ENCODE results near the gene GRHL3.

Gene GRHL3

GRCh38 chr1:24340770-24341169, 21.6 kb downstream of the GRHL3 start:
- Mint-ChIP-seq H3K4me1 (peaks cover 7% of the 10 kb centered on the region), H3K9me3 (no peaks in the 10 kb centered on the region), H3K27ac (peak overlapping the region; percentile 42 to 57), H3K27me3 (peaks cover 45% of the 10 kb centered on the region), H3K4me3 (no peak overlapping the region)
- no peak for ATAC-seq
- DNase-seq = no peak

GRCh38 chr1:24341260-24341659, 22.1 kb downstream of the GRHL3 start:
- Mint-ChIP-seq H3K9me3 (no peaks in the 10 kb centered on the region), H3K27me3 (peaks cover 47% of the 10 kb centered on the region), H3K4me3 (no peak overlapping the region), H3K27ac (no peak overlapping the region), H3K4me1 (peaks cover 7% of the 10 kb centered on the region)
- ATAC-seq (no peak), DNase-seq (no peak)

- peaks cover 47% of the 10 kb centered on the region for H3K27me3 Mint-ChIP-seq
- no peaks in the 10 kb centered on the region for H3K9me3 Mint-ChIP-seq
- no peak overlapping the region for H3K4me3 Mint-ChIP-seq
- H3K4me1 Mint-ChIP-seq = no peaks in the 10 kb centered on the region
- no peak overlapping the region for H3K27ac Mint-ChIP-seq
- ATAC-seq (no peak), DNase-seq (no peak)
Observed at GRCh38 chr1:24343412-24344089, 24.4 kb downstream of the GRHL3 start.

- H3K27me3 Mint-ChIP-seq = peaks cover 47% of the 10 kb centered on the region
- no peak overlapping the region for H3K27ac Mint-ChIP-seq
- no peak overlapping the region for H3K4me3 Mint-ChIP-seq
- DNase-seq (no peak), ATAC-seq (peak; percentile 35)
- H3K4me1 Mint-ChIP-seq = peaks cover 2% of the 10 kb centered on the region
- no peaks in the 10 kb centered on the region for H3K9me3 Mint-ChIP-seq
Observed at GRCh38 chr1:24344090-24344742, 25.1 kb downstream of the GRHL3 start.

- Mint-ChIP-seq H3K9me3 (no peaks in the 10 kb centered on the region), H3K27me3 (peaks cover 36% of the 10 kb centered on the region), H3K27ac (peak overlapping the region in 1 of 2 donors; percentile 72), H3K4me1 (peaks cover 13% of the 10 kb centered on the region), H3K4me3 (no peak overlapping the region)
- DNase-seq (no peak), ATAC-seq (no peak)
Observed at GRCh38 chr1:24345334-24345733, 26.2 kb downstream of the GRHL3 start.

- DNase-seq (no peak), ATAC-seq (no peak)
- Mint-ChIP-seq H3K9me3 (no peaks in the 10 kb centered on the region), H3K27me3 (peaks cover 29% of the 10 kb centered on the region), H3K4me3 (no peak overlapping the region), H3K27ac (no peak overlapping the region), H3K4me1 (peaks cover 33% of the 10 kb centered on the region)
Observed at GRCh38 chr1:24347159-24347934, 28.2 kb downstream of the GRHL3 start.

GRCh38 chr1:24348196-24348595, 29.0 kb downstream of the GRHL3 start:
- Mint-ChIP-seq H3K9me3 (no peaks in the 10 kb centered on the region), H3K4me3 (no peak overlapping the region), H3K27ac (no peak overlapping the region), H3K27me3 (peaks cover 29% of the 10 kb centered on the region), H3K4me1 (peaks cover 41% of the 10 kb centered on the region)
- no peak for DNase-seq
- ATAC-seq = no peak

GRCh38 chr1:24349891-24350290, 30.7 kb downstream of the GRHL3 start:
- Mint-ChIP-seq H3K27ac (no peak overlapping the region), H3K27me3 (peaks cover 29% of the 10 kb centered on the region), H3K4me3 (peak overlapping the region in 1 of 2 donors; percentile 54), H3K4me1 (peaks cover 41% of the 10 kb centered on the region), H3K9me3 (no peaks in the 10 kb centered on the region)
- DNase-seq = no peak
- peak; percentile 45 for ATAC-seq

GRCh38 chr1:24351247-24351646, 32.1 kb downstream of the GRHL3 start:
- H3K27me3 Mint-ChIP-seq = peaks cover 16% of the 10 kb centered on the region
- DNase-seq = peak; percentile 20 to 25
- H3K9me3 Mint-ChIP-seq = no peaks in the 10 kb centered on the region
- peak; percentile 76 for ATAC-seq
- H3K27ac Mint-ChIP-seq = peak overlapping the region in 1 of 2 donors; percentile 15
- peak overlapping the region in 1 of 2 donors; percentile 60 for H3K4me3 Mint-ChIP-seq
- H3K4me1 Mint-ChIP-seq = peaks cover 41% of the 10 kb centered on the region

- peak; percentile 73 for ATAC-seq
- Mint-ChIP-seq H3K27ac (peak overlapping the region in 1 of 2 donors; percentile 64), H3K4me3 (peak overlapping the region in 1 of 2 donors; percentile 24), H3K9me3 (no peaks in the 10 kb centered on the region), H3K4me1 (peaks cover 41% of the 10 kb centered on the region), H3K27me3 (peaks cover 8% of the 10 kb centered on the region)
- DNase-seq = peak; percentile 42 to 61
Observed at GRCh38 chr1:24351918-24352627, 32.9 kb downstream of the GRHL3 start.

GRCh38 chr1:24353292-24353891, 34.2 kb downstream of the GRHL3 start:
- Mint-ChIP-seq H3K4me1 (peaks cover 41% of the 10 kb centered on the region), H3K27ac (no peak overlapping the region), H3K9me3 (no peaks in the 10 kb centered on the region), H3K4me3 (no peak overlapping the region), H3K27me3 (no peaks in the 10 kb centered on the region)
- DNase-seq = no peak
- ATAC-seq = no peak

GRCh38 chr1:24355466-24355865, 36.3 kb downstream of the GRHL3 start:
- ATAC-seq (no peak), DNase-seq (no peak)
- no peak overlapping the region for H3K4me3 Mint-ChIP-seq
- H3K27ac Mint-ChIP-seq = no peak overlapping the region
- peaks cover 26% of the 10 kb centered on the region for H3K4me1 Mint-ChIP-seq
- H3K27me3 Mint-ChIP-seq = no peaks in the 10 kb centered on the region
- H3K9me3 Mint-ChIP-seq = no peaks in the 10 kb centered on the region

GRCh38 chr1:24357038-24357437, 37.9 kb downstream of the GRHL3 start:
- Mint-ChIP-seq H3K27ac (no peak overlapping the region), H3K9me3 (no peaks in the 10 kb centered on the region), H3K27me3 (no peaks in the 10 kb centered on the region), H3K4me1 (peaks cover 11% of the 10 kb centered on the region), H3K4me3 (no peak overlapping the region)
- no peak for ATAC-seq
- DNase-seq = no peak

- Mint-ChIP-seq H3K9me3 (no peaks in the 10 kb centered on the region), H3K27me3 (no peaks in the 10 kb centered on the region), H3K4me1 (peaks cover 19% of the 10 kb centered on the region), H3K4me3 (no peak overlapping the region), H3K27ac (no peak overlapping the region)
- ATAC-seq = no peak
- no peak for DNase-seq
Observed at GRCh38 chr1:24360681-24361080, 41.5 kb downstream of the GRHL3 start.

GRCh38 chr1:24361811-24362210, 42.7 kb downstream of the GRHL3 start:
- DNase-seq = no peak
- Mint-ChIP-seq H3K27ac (no peak overlapping the region), H3K9me3 (no peaks in the 10 kb centered on the region), H3K4me3 (no peak overlapping the region), H3K4me1 (peaks cover 28% of the 10 kb centered on the region), H3K27me3 (no peaks in the 10 kb centered on the region)
- ATAC-seq = no peak

Data from stimulated activated naive CD8-positive, alpha-beta T cell treated with anti-CD3 and anti-CD28 coated beads, Interleukin-15, amount 100 ng/mL, for 72 hours (primary cell).